SK-N-SH treated with all-trans-retinoic acid at 6 μM for 48 hours (cell line): Measurements from ENCODE around the gene XRCC3.

Experiments
- POU6F1 ChIP-seq: fragments of 250-450 bp; sonication (Bioruptor Pico); IDR thresholded peaks from 2 replicates; pipeline ENCODE4 v1.8.0; 2021; ENCODE audit warnings: low read depth, mild to moderate bottlenecking, moderate library complexity, borderline replicate concordance
- RARB ChIP-seq: fragments of 250-450 bp; sonication (Bioruptor Pico); IDR thresholded peaks from 2 replicates; pipeline ENCODE4 v1.8.0; 2021; ENCODE audit warnings: mild to moderate bottlenecking, moderate library complexity
- SNAI2 ChIP-seq: fragments of 250-450 bp; sonication (Bioruptor Pico); IDR thresholded peaks from 2 replicates; pipeline ENCODE4 v1.5.0; 2020; ENCODE audit warnings: mild to moderate bottlenecking, moderate library complexity
- TSHZ2 ChIP-seq: fragments of 250-450 bp; sonication (Bioruptor Pico); IDR thresholded peaks from 2 replicates; pipeline ENCODE4 v1.5.0; 2020; ENCODE audit warnings: mild to moderate bottlenecking, moderate library complexity

- TF ChIP-seq SNAI2 (CRISPR knock-in tag): no peak
- no peak for TF ChIP-seq RARB (CRISPR knock-in tag)
- no peak for TF ChIP-seq TSHZ2 (CRISPR knock-in tag)
- no peak for TF ChIP-seq POU6F1 (CRISPR knock-in tag)
These were observed 34.6 kb downstream of the XRCC3 start for GRCh38 chr14:103680491-103681231.
